Measurements from ENCODE around the gene U2AF1L4.

- TF ChIP-seq CTCF (IDR thresholded peaks at IDR 0.05) (no peak), POLR2A (IDR thresholded peaks at IDR 0.05) (no peak)
These were observed 46.0 kb upstream of the U2AF1L4 start for GRCh38 chr19:35790981-35791813.
